ENCODE measurements around the gene CMC1.

Gene CMC1

GRCh38 chr3:28226020-28226419 lies 15.4 kb upstream of the CMC1 start:
- in situ Hi-C loops (cut with HindIII; ENCODE audit: low sequenced_read_pairs), result no loop called here
- H3K4me3 ChIP-seq (ENCODE audit: low read depth, low read length), result no peak overlapping the region
- DNase-seq (ENCODE audit: low read depth), result no peak
- no peak for TF ChIP-seq CTCF (IDR thresholded peaks at IDR 0.05; ENCODE audit: low read depth, low read length, missing control alignments)

DNA sequence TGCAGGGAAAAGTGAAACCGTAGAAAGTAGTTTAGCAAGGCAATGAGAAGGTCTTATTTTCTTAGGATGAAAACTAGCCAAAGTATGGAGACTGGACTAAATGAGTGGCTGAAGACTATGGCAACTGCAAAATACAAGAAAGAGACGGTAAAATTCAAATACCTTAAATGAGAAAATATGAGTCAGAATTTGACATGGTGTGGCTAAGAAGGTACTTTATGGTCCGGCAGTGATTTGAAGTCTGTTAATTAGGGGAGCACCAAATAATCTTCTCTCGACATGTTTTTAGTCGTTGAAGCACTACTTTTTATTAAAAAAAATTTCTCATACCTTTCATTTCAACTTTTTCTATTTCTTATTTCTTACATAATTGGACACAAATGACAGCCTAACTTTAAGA lies 12.8 kb upstream of the CMC1 start:
- no peak for DNase-seq (ENCODE audit: low read depth)
- no peak overlapping the region for H3K4me3 ChIP-seq (ENCODE audit: low read depth, low read length)
- no peak for TF ChIP-seq CTCF (IDR thresholded peaks at IDR 0.05; ENCODE audit: low read depth, low read length, missing control alignments)
- in situ Hi-C loops (cut with HindIII; ENCODE audit: low sequenced_read_pairs), result no loop called here

GRCh38 chr3:28232659-28233058 lies 8.8 kb upstream of the CMC1 start:
- in situ Hi-C loops (cut with HindIII; ENCODE audit: low sequenced_read_pairs), result no loop called here
- no peak for DNase-seq (ENCODE audit: low read depth)
- TF ChIP-seq CTCF (IDR thresholded peaks at IDR 0.05; ENCODE audit: low read depth, low read length, missing control alignments), result no peak

DNA sequence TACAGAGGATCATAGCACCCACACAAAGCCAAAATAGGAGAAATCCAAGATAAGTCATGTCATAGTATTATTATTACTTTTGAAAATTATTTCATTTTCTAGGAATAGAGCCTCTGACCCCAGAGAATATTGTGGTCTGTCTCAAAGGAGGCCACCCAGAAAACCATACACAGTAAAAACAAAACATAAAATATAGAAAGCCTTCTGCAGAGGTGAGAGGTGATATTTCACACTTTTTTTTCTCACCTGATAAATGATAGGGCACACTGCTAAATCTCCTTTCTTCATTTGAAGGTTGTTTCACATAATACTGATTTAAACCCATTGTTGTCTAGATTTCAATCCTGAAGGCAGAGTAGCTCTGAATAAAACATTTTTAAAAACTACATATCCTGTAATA lies 7.0 kb upstream of the CMC1 start:
- no peak for DNase-seq (ENCODE audit: low read depth)
- TF ChIP-seq CTCF (IDR thresholded peaks at IDR 0.05; ENCODE audit: low read depth, low read length, missing control alignments), result no peak
- no peak overlapping the region for H3K4me3 ChIP-seq (ENCODE audit: low read depth, low read length)
- in situ Hi-C loops (cut with HindIII; ENCODE audit: low sequenced_read_pairs), result no loop called here

More at GRCh38 chr3:28232659-28233058, 8.8 kb upstream of the CMC1 start:
- no peak overlapping the region for H3K4me3 ChIP-seq (ENCODE audit: low read depth, low read length)

GRCh38 chr3:28239108-28239507 lies 2.3 kb upstream of the CMC1 start:
- no peak overlapping the region for H3K4me3 ChIP-seq (ENCODE audit: low read depth, low read length)
- no peak for DNase-seq (ENCODE audit: low read depth)
- in situ Hi-C loops (cut with HindIII; ENCODE audit: low sequenced_read_pairs), result no loop called here
- TF ChIP-seq CTCF (IDR thresholded peaks at IDR 0.05; ENCODE audit: low read depth, low read length, missing control alignments), result no peak

GRCh38 chr3:28240441-28240840 lies 978 bp upstream of the CMC1 start:
- DNase-seq (ENCODE audit: low read depth), result no peak
- in situ Hi-C loops (cut with HindIII; ENCODE audit: low sequenced_read_pairs), result no loop called here
- H3K4me3 ChIP-seq (ENCODE audit: low read depth, low read length), result no peak overlapping the region
- no peak for TF ChIP-seq CTCF (IDR thresholded peaks at IDR 0.05; ENCODE audit: low read depth, low read length, missing control alignments)

DNA sequence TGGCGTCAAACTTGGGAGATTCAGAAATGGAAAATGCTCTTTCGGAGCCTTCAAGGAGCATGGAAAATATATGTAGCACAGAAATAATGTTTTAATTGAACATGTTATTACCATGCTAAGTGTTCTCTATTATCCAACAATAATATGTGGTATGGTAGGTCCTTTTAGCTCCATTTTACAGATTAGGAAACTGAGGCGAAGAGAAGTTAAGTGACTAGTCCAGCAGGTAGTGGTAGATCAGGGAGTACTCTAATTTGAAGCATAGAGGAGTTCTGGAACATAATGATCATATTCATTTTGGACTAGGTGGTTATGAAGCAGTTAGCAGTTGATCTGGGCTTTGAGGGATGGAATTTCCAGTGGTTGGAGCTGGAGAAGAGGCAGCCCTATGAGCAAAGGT lies 1.1 kb downstream of the CMC1 start:
- TF ChIP-seq CTCF (IDR thresholded peaks at IDR 0.05; ENCODE audit: low read depth, low read length, missing control alignments), result no peak
- in situ Hi-C loops (cut with HindIII; ENCODE audit: low sequenced_read_pairs), result no loop called here
- H3K4me3 ChIP-seq (ENCODE audit: low read depth, low read length), result peak overlapping the region; percentile 62
- no peak for DNase-seq (ENCODE audit: low read depth)

Measured in astrocyte of the cerebellum (primary cell).